ENCODE results near the gene GPX5. TPM values are rescaled to one million over a fixed set of nuclear protein-coding genes. Genes with fewer than 3 reads are reported as not detected.

The GPX5 gene, protein sequence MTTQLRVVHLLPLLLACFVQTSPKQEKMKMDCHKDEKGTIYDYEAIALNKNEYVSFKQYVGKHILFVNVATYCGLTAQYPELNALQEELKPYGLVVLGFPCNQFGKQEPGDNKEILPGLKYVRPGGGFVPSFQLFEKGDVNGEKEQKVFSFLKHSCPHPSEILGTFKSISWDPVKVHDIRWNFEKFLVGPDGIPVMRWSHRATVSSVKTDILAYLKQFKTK
- total RNA-seq (not detected), polyA plus RNA-seq (not detected)
- long read RNA-seq, donor 1 = 0 reads
- long read RNA-seq, donor 2 = 0 reads
- long read RNA-seq, donor 3 = 0 reads

GRCh38 chr6:28525496-28526039 is at the start of gene GPX5:
Gene GPX5, plus strand, starts transcription at chr6:28525881. Its CDS starts 133 bp downstream, at chr6:28526014.
- no peaks in the 10 kb centered on the region for H3K36me3 ChIP-seq
- no peak within 1 kb of the TSS for H3K27ac ChIP-seq
- intact Hi-C loops (cut with DNase I) = no loop called here
- H3K27me3 ChIP-seq = no peaks in the 10 kb centered on the region
- WGBS, 3 donors = 42 to 59% (median 48%) methylated on average over 10 of the region's 10 CpGs
- no peaks in the 10 kb centered on the region for H3K9me3 ChIP-seq
- DNase-seq = no peak
- TF ChIP-seq POLR2A (IDR thresholded peaks at IDR 0.05) (no peak), EP300 (IDR thresholded peaks at IDR 0.05) (no peak)
- TF ChIP-seq, protein P1, sequence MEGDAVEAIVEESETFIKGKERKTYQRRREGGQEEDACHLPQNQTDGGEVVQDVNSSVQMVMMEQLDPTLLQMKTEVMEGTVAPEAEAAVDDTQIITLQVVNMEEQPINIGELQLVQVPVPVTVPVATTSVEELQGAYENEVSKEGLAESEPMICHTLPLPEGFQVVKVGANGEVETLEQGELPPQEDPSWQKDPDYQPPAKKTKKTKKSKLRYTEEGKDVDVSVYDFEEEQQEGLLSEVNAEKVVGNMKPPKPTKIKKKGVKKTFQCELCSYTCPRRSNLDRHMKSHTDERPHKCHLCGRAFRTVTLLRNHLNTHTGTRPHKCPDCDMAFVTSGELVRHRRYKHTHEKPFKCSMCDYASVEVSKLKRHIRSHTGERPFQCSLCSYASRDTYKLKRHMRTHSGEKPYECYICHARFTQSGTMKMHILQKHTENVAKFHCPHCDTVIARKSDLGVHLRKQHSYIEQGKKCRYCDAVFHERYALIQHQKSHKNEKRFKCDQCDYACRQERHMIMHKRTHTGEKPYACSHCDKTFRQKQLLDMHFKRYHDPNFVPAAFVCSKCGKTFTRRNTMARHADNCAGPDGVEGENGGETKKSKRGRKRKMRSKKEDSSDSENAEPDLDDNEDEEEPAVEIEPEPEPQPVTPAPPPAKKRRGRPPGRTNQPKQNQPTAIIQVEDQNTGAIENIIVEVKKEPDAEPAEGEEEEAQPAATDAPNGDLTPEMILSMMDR (IDR thresholded peaks at IDR 0.05) = no peak
- no peak within 1 kb of the TSS for H3K4me3 ChIP-seq
- H3K4me1 ChIP-seq (ENCODE audit: insufficient read depth) = no peaks in the 10 kb centered on the region

- no peaks in the 10 kb centered on the region for H3K9me3 ChIP-seq
- intact Hi-C loops (cut with DNase I) = no loop called here
- no peaks in the 10 kb centered on the region for H3K36me3 ChIP-seq
- TF ChIP-seq POLR2A (IDR thresholded peaks at IDR 0.05) = no peak
- TF ChIP-seq, protein P1 (IDR thresholded peaks at IDR 0.05) = no peak
- no peak for TF ChIP-seq EP300 (IDR thresholded peaks at IDR 0.05)
- H3K4me3 ChIP-seq = no peak overlapping the region
- H3K27ac ChIP-seq = no peak overlapping the region
- no peaks in the 10 kb centered on the region for H3K27me3 ChIP-seq
- 41 to 64% (median 57%) methylated on average over 12 of the region's 12 CpGs for WGBS, 3 donors
- DNase-seq = no peak
- H3K4me1 ChIP-seq (ENCODE audit: insufficient read depth) = no peaks in the 10 kb centered on the region
Observed at GRCh38 chr6:28478518-28478917, 47.2 kb upstream of the GPX5 start.

GRCh38 chr6:28480253-28480932 is 45.3 kb upstream of the GPX5 start:
- no peak overlapping the region for H3K27ac ChIP-seq
- no peak for TF ChIP-seq EP300 (IDR thresholded peaks at IDR 0.05)
- TF ChIP-seq, protein P1 (IDR thresholded peaks at IDR 0.05) = no peak
- TF ChIP-seq POLR2A (IDR thresholded peaks at IDR 0.05) = no peak
- WGBS, 3 donors = 69 to 78% (median 74%) methylated on average over 9 of the region's 9 CpGs
- no peaks in the 10 kb centered on the region for H3K4me1 ChIP-seq (ENCODE audit: insufficient read depth)
- no peak for DNase-seq
- no peak overlapping the region for H3K4me3 ChIP-seq
- intact Hi-C loops (cut with DNase I) = no loop called here
- no peaks in the 10 kb centered on the region for H3K27me3 ChIP-seq
- no peaks in the 10 kb centered on the region for H3K9me3 ChIP-seq
- no peaks in the 10 kb centered on the region for H3K36me3 ChIP-seq

GRCh38 chr6:28485482-28485881 is 40.2 kb upstream of the GPX5 start:
- Histone ChIP-seq H3K36me3 (no peaks in the 10 kb centered on the region), H3K27me3 (no peaks in the 10 kb centered on the region), H3K27ac (no peak overlapping the region), H3K4me1 (ENCODE audit: insufficient read depth) (no peaks in the 10 kb centered on the region), H3K9me3 (no peaks in the 10 kb centered on the region), H3K4me3 (no peak overlapping the region)
- DNase-seq = no peak
- TF ChIP-seq, protein P1 (IDR thresholded peaks at IDR 0.05) = no peak
- no peak for TF ChIP-seq POLR2A (IDR thresholded peaks at IDR 0.05)
- no peak for TF ChIP-seq EP300 (IDR thresholded peaks at IDR 0.05)
- WGBS, 3 donors = 90 to 96% (median 93%) methylated on average over 3 of the region's 3 CpGs
- intact Hi-C loops (cut with DNase I) = loop anchor here in 1 of 4 donors (5.0 kb wide), 1 partner anchor 1142 kb away; no protein-coding TSS in a partner anchor
